NK-92 (cell line): ENCODE results near the gene MAP2K3.
"Not testable (repeated sequence)": the region's sequence is repeated elsewhere in the genome, so short reads cannot be mapped to it uniquely, and the experiment has no call there.

ENCODE experiments used
- DNase-seq: peaks from one replicate; lab custom pipeline; 2025; ENCODE audit not compliant: unreplicated experiment; lab: John Stamatoyannopoulos, UW

Gene MAP2K3

DNA sequence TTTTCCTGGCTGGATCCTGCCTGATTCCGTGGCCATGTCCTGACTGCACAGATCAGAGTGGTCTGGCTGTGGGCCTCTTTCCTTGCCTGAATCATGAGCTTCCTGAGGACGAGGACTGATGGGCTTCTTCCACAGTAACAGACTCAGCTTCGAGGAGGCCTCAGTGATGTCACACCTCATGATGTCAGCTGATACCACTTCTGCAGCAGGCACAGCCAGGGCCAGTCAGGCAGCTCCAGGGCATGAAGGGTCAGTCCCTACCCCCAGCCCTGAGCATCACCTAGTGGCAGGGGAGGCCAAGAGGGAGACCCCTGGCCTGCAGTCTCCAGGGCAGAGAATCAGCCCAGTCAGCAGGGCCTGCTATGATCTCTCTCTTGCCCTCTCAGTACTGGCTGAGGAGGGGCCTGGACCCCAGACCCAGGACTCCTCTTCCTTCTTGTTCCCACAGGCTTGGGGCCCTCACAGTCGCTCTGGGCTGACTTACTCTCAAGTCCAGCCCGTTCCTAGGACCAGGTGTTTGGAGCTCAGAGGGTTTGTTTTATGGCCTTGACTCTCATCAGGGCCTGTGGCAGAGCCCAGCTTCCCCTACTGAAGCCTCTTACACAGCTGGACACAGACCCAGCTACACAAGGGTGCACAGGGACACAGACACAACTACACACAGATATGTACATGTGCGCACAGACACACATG, 65.0 kb downstream of the MAP2K3 start:
- DNase-seq: not testable (repeated sequence)

DNA sequence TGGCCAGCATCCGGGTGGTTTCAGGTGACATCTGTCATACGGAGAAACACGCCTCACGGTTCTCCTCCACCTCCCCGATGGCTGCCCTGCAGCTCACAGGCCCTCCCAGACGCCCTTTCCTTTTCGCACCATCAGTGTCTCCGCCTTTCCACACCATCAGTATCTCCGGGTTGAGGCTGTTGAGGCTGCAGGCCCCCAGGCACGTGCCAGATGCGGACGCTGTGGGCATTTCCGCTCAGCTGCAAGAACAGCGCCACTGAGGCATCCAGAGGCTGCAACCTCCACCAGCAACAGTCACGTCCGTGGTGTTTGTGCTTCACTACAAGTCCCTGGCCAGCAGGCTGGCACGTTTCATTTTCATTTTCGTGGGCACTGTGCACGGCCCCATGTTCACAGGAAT, 66.0 kb downstream of the MAP2K3 start:
- DNase-seq: not testable (repeated sequence)

DNA sequence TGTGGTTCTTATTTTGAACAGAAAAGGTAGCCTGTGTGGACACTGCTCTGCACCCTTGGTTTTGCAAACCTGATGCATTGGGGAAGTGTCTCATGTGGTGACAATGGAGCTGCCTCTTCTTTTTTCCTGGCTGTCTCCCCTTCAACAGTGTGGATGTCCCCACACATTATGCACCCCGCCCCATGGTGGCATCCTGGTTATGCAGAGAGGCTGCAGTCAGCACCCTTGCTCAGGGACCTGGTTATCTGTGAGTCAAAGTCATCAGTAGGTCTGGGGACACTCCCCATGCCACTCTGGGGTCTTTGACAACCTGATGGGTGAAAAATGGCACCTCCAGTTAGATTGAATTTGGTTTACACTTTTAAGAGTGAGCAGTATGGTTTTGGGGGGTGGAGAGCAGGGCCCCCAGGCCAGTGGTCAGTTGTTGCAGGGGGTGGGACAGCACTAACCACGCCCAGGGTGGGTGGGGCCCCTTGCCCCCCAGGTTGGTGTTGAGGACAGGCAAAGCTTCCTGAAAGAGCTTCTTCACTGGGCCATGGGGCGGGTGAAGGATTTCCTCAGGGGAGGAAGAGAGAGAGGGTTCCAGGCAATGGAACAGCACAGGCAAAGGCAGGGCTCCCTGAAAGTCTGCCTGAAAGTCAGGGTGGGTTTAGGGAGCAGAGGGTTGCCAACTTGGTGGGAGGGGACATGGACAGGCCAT, 67.0 kb downstream of the MAP2K3 start:
- no peak for DNase-seq

- DNase-seq: no peak
Observed at GRCh38 chr17:21352221-21352980, 67.9 kb downstream of the MAP2K3 start.

DNA sequence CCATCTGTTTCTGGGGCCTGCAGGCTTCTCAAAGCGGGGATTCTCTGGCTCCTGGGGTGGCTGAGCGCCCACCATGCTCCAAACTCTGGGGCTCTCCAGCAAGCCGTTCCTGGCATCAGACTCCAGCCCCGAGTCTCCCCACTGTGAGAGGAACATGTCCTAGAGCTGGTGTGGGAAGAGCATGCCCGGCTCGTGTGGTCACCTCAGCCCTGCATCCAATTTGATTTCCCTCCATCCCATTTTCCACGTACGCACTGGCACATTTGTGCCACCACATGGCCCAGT, 68.4 kb downstream of the MAP2K3 start:
- no peak for DNase-seq

GRCh38 chr17:21353326-21354010, 69.0 kb downstream of the MAP2K3 start:
- DNase-seq: no peak

GRCh38 chr17:21354796-21355385, 70.4 kb downstream of the MAP2K3 start:
- DNase-seq: no peak

DNA sequence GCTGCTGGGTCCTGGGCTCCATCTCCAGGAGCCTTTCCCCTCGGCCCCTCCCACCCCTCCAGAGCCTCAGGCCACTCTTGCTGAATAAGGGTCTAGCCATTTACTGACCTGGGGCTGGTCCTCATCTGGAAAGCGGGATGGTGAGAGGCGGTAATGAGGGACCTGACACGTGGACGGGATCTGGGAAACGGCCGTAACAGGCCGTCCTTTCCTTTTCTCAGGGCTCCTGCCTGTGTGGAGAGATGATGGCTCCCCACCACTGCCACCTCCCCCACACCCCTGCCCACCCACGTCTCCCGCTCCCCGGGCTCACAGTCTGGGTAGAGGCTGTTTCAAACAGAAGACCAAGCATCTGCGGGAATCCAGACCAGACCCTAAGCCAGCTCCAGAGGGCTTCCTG, 71.1 kb downstream of the MAP2K3 start:
- DNase-seq: no peak

DNA sequence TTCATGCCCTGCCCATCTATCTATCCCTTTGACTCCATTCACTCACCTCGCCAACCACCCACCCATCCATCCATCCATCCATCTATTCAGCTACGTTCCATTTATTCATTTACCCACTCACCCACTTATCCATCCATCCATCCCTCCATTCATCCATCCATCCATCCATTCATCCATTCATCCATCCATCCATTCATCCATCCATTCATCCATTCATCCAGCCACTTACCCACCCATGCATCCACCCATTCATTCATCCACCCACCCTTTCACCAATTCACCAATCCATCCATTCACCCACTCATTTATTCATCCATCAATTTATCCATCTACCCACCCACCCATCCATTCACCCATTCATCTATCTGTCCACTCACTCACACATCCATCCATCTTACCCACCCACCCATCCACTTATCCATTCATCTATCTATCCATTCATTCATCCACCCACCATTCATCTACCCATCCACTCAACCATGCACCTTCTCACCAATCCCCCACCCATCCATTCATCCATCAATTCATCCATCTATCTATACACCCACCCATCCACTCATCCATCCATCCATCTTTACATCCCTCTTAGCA, 72.1 kb downstream of the MAP2K3 start:
- no peak for DNase-seq

GRCh38 chr17:21357281-21357680, 72.8 kb downstream of the MAP2K3 start:
- DNase-seq: no peak

DNA sequence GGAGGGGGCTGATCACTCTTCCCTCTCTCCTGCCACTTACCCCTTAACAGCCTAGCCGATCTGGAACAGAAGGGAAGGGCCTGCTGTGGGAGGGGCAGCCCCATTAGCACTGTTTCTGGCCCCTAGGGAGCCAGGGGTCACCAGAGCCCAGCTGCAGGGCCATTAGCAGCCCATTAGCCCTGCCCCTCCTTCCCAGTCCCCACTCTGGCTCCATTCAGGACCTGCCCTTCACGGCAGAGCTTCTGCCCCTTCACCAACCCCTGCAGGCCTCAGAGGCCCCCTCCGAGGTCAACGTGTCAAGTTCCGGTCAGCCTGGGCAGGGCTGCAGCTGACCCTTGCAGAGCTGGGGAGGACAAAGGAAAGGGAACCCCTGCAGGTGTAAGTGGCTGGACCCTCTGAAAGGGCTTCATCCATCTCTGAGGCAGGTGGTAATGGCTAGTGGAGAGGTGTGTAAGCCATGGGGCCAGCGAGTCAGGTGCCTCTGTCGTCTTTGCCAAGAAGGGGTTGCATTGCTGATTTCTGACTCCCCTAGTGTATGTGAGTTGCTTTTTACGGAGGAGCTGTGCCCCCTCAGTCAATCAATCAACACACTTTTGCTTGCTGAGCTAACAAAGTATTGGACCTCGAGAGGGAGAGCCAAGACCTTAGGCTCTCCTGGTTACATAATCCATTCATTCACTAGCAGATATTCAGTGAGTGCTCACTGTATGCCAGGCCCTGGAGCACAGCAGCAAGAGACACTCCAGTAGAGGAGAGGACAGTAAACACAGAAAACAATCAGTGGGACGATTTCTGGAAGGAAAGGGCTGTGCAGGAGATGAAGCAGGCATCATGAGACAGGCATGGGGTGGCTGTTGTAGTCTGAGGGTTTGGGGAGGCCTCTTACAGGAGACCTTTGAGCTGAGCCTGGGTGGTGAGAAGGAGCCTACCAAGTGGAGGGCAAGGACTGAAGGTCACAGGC, 73.5 kb downstream of the MAP2K3 start:
- no peak for DNase-seq

GRCh38 chr17:21358682-21359482, 74.4 kb downstream of the MAP2K3 start:
- DNase-seq: no peak

DNA sequence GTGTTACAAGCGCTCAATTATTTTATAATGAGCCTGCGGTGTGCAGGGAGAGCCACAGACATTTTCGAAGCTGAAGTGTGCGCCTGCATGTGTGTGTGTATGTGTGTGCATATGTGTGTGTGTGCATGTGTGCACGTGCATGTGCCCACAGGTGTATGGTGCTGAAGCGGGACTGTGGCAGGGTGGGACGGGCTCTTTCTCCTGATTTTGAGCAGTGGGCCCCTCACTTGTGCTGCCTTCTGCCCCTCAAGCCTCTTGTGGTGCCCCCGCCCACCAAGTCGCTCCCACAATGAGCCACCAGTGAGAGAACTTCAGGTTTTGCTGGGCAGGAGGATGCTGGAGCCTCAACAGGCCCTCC, 75.0 kb downstream of the MAP2K3 start:
- DNase-seq: no peak

DNA sequence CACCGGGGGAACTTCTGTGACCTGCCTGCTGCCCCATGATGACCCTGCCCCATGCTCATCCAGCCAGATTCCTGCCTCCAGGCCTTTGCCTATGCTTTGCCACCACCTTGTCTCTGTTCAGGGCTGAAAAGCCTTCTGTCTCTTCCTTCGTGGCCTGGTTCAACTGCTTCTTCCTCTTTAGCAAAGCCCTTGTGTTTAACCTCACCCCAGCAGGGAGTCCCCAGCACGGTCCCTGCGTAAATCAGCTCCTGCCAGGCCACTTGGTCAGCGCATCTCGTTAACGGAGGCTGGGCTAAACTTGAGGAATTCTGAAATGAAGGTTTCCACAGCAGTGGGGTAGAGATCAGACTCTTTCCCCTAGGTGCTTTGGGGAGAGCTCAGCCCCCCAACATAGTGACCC, 75.5 kb downstream of the MAP2K3 start:
- no peak for DNase-seq

GRCh38 chr17:21361020-21361809, 76.7 kb downstream of the MAP2K3 start:
- no peak for DNase-seq

DNA sequence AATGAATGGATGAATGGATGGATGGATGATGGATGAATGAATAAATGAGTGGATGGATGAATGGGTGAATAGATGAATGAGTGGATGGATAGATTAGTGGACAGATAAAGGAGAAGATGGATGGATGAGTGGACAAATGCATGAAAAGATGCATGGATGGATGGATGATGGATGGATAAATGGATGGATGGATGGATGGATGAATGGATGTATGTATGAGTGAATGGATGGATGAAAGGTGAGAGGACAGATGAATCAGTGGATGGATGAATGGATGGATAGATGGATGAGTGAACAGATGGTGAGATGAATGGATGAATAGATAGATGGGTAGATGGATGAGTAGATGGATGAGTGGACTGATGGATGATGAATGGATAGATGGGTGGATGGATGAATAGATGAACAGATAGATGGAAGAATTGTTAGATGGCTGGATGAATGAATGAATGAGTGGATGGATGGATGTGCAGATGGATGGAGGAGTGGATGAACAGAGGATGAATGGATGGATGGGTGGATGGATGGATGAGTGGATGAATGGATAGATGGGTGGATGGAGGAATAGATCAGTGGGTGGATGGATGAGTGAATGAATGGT, 77.9 kb downstream of the MAP2K3 start:
- DNase-seq: no peak

DNA sequence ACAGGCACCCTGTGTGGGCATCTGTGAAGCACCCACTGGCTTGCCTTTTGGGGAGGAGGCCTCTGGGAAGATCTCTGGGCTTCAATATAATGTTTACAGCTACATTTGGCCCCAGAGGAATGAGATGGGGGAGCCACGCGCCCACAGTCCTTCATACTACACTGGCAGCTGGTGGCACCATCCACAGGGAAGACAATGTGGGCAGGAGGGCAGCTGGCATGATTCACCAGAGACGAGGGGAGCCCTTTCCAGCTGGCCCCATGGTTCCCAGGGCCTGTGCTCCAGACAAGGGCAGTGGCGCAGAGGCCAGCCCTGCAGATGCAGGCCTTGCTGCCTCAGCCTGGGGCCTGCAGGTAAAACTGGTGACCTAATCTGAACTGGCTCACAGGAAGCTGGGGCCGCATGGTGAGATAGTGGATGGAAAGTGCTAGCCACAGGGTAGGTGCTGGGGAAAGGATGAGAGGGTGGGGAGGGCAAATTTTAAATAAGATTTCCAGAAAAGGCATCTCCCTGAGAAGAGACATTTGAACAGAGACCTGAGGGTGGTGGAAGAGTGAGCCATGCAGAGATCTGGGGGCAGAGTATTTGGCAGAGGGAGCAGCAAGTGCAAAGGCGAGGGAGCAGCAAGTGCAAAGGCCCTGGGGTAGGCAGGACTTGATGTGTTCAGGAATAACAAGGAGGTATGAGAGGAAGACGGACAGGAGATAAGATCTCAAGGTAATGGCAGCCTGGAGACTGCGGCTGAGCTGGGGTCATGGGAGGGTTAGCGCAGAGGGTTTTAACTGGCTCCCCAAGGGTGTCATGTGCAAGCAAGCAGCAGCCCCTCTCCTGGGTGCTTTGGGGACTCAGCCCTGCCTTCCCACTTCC, 79.5 kb downstream of the MAP2K3 start:
- DNase-seq: no peak
